Measurements from ENCODE around the gene TREML2. TPM values are rescaled to one million over a fixed set of nuclear protein-coding genes. Genes with fewer than 3 reads are reported as not detected.

TREML2 gene
- total and polyA plus RNA-seq, 9 of the 15 experiments (the other 6 are each of a cell fraction or from before 2014, with no cell fraction given), result 0.20 to 2.9 (median 1.4) TPM

- FAIRE-seq (no peak), ATAC-seq (peak; percentile 74), DNase-seq (ENCODE audit: extremely low read depth in 1 of 4, low spot score in 3 of 4) (no peak)
- Histone ChIP-seq H2AFZ (ENCODE audit: low read depth, low read length) (no peak overlapping the region), H3K36me3 (ENCODE audit: control insufficient read depth, insufficient read depth, low read length) (no peaks in the 10 kb centered on the region), H3K9me3 (replicated peaks; ENCODE audit: control insufficient read depth, insufficient read depth, low read depth, low read length) (peaks cover 6% of the 10 kb centered on the region; the same call in 1 of the 2 replicates), H4K20me1 (replicated peaks; ENCODE audit: control insufficient read depth, insufficient read depth, low read length) (no peaks in the 10 kb centered on the region), H3K4me3 (no peak overlapping the region), H3K9me1 (ENCODE audit: control insufficient read depth, insufficient read depth, low read length) (no peaks in the 10 kb centered on the region), H3K9ac (ENCODE audit: insufficient read depth in 1 of 2, low read depth in 2 of 2, low read length in 2 of 2) (no peak overlapping the region), H3K27me3 (ENCODE audit: control insufficient read depth in 2 of 2, insufficient read depth in 2 of 2, low read length in 2 of 2) (no peaks in the 10 kb centered on the region; a peak in 1 of 5 replicates), H3K79me2 (ENCODE audit: control insufficient read depth, insufficient read depth, low read length) (no peaks in the 10 kb centered on the region), H3K4me1 (replicated peaks in 1 of 2; ENCODE audit: control insufficient read depth in 2 of 2, insufficient read depth in 2 of 2, low read length in 2 of 2) (no peaks in the 10 kb centered on the region), H3K4me2 (ENCODE audit: insufficient read depth, low read length) (no peak overlapping the region), H3K27ac (ENCODE audit: extremely low read depth, low read depth, low read length) (no peak overlapping the region)
- BruUV-seq (replicated peaks), result no TSS peak
- ChIA-PET POLR2A (interaction anchor here (1.6 kb wide), 1 partner anchor 9 kb away, joined by 4 read pairs; the partner anchor contains the start of gene TREML2), CTCF (ENCODE audit: low intra/inter-chr PET ratio) (no interaction called here)
- intact Hi-C loops (cut with micrococcal nuclease), result no loop called here
- WGBS (ENCODE audit: insufficient coverage, low coverage, missing lambda C conversion rate), result 15% methylated on average over 5 of the region's 5 CpGs
- in situ Hi-C loops (cut with MboI), result no loop called here
- TF ChIP-seq NRF1 (conservative IDR thresholded peaks at IDR 0.05 in 1 of 2, IDR thresholded peaks at IDR 0.05 in 1 of 2) (no peak), ZNF449 (CRISPR knock-in tag; IDR thresholded peaks at IDR 0.05) (no peak), ZNF561 (CRISPR knock-in tag; conservative IDR thresholded peaks at IDR 0.05) (no peak), ZMIZ1 (IDR thresholded peaks at IDR 0.05; ENCODE audit: low read depth in 2 of 2, low read length in 2 of 2) (no peak), ZBTB49 (CRISPR knock-in tag; IDR thresholded peaks at IDR 0.05; ENCODE audit: borderline replicate concordance) (no peak), FOSL1 (tag; conservative IDR thresholded peaks at IDR 0.05) (no peak), TCF7 (IDR thresholded peaks at IDR 0.05; ENCODE audit: borderline replicate concordance) (no peak), STAG1 (CRISPR knock-in tag; IDR thresholded peaks at IDR 0.05; ENCODE audit: borderline replicate concordance) (no peak), SIN3B (IDR thresholded peaks at IDR 0.05; ENCODE audit: low read depth) (no peak), LEF1 (IDR thresholded peaks at IDR 0.05) (no peak), ZNF79 (CRISPR knock-in tag; IDR thresholded peaks at IDR 0.05; ENCODE audit: low read depth) (no peak), ZNF121 (CRISPR knock-in tag; conservative IDR thresholded peaks at IDR 0.05) (no peak), NELFE (IDR thresholded peaks at IDR 0.05; ENCODE audit: insufficient read depth, insufficient read length) (no peak), HNRNPK (IDR thresholded peaks at IDR 0.05; ENCODE audit: low read depth, low read length, poor library complexity, severe bottlenecking) (no peak), ZC3H4 (CRISPR knock-in tag; IDR thresholded peaks at IDR 0.05; ENCODE audit: borderline replicate concordance) (no peak)
Measured at GRCh38 chr6:41209547-41210320, 8.8 kb upstream of the TREML2 start.

Measured in K562 (cell line).